HG03064 (cell line): ENCODE data around the gene PRKN.

Source experiments
- ATAC-seq: cut with Tn5 transposase; IDR thresholded peaks from one replicate; pipeline ENCODE4 v1.9.1; 2021; ENCODE audit warnings: low read depth; ENCODE audit not compliant: unreplicated experiment

Gene PRKN

GRCh38 chr6:161367472-161367871 lies 1360.1 kb downstream of the PRKN start:
- ATAC-seq = no peak

GRCh38 chr6:161366301-161366923 lies 1361.2 kb downstream of the PRKN start:
- ATAC-seq = no peak

- no peak for ATAC-seq
Observed at GRCh38 chr6:161365633-161366032, 1361.9 kb downstream of the PRKN start.

- no peak for ATAC-seq
Observed at GRCh38 chr6:161363286-161363685, 1364.3 kb downstream of the PRKN start.

- no peak for ATAC-seq
Observed at GRCh38 chr6:161362266-161362665, 1365.3 kb downstream of the PRKN start.

GRCh38 chr6:161361529-161361928 lies 1366.0 kb downstream of the PRKN start:
- ATAC-seq = no peak

- ATAC-seq = no peak
Observed at GRCh38 chr6:161360520-161360919, 1367.0 kb downstream of the PRKN start.

GRCh38 chr6:161359618-161359945 lies 1368.0 kb downstream of the PRKN start:
- no peak for ATAC-seq

GRCh38 chr6:161356167-161356854 lies 1371.3 kb downstream of the PRKN start:
- ATAC-seq = no peak

- ATAC-seq = no peak
Observed at GRCh38 chr6:161355696-161356095, 1371.9 kb downstream of the PRKN start.

GRCh38 chr6:161354956-161355355 lies 1372.6 kb downstream of the PRKN start:
- ATAC-seq = no peak

- no peak for ATAC-seq
Observed at GRCh38 chr6:161354276-161354840, 1373.2 kb downstream of the PRKN start.

GRCh38 chr6:161353208-161353613 lies 1374.4 kb downstream of the PRKN start:
- ATAC-seq = no peak

GRCh38 chr6:161351858-161352257 lies 1375.7 kb downstream of the PRKN start:
- no peak for ATAC-seq

GRCh38 chr6:161349886-161350285 lies 1377.7 kb downstream of the PRKN start:
- ATAC-seq = no peak

- no peak for ATAC-seq
Observed at GRCh38 chr6:161348628-161348994, 1379.0 kb downstream of the PRKN start.

GRCh38 chr6:161347988-161348627 lies 1379.5 kb downstream of the PRKN start:
- ATAC-seq = no peak

- ATAC-seq = no peak
Observed at GRCh38 chr6:161347125-161347524, 1380.4 kb downstream of the PRKN start.

GRCh38 chr6:161346717-161347116 lies 1380.8 kb downstream of the PRKN start:
- ATAC-seq = no peak

GRCh38 chr6:161344626-161345025 lies 1382.9 kb downstream of the PRKN start:
- ATAC-seq = no peak

GRCh38 chr6:161342039-161342438 lies 1385.5 kb downstream of the PRKN start:
- ATAC-seq = no peak

- no peak for ATAC-seq
Observed at GRCh38 chr6:161341638-161342037, 1385.9 kb downstream of the PRKN start.
